ENCODE results near the gene TLCD5.

The TLCD5 gene

DNA sequence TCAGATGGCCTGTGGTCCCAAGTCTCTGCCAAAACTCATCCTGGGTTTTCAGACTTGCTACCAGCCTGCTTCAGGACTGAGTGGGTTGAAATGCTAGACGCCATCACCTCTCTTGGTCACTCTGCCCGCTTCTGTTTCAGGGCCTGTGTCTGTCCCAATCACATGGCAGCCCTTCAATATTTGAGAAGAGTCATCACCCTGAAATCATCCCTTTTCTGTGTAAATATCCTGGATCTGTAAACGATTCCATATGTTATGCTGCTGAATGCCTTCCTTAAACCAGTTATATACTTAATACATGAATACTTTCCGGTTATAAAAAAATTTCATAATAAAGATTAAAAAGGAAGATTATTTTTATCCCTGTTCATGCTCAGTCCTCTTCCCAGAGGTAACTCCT, 39.8 kb upstream of the TLCD5 start:
- no peak overlapping the region for H3K27ac ChIP-seq
- TF ChIP-seq, protein P1, sequence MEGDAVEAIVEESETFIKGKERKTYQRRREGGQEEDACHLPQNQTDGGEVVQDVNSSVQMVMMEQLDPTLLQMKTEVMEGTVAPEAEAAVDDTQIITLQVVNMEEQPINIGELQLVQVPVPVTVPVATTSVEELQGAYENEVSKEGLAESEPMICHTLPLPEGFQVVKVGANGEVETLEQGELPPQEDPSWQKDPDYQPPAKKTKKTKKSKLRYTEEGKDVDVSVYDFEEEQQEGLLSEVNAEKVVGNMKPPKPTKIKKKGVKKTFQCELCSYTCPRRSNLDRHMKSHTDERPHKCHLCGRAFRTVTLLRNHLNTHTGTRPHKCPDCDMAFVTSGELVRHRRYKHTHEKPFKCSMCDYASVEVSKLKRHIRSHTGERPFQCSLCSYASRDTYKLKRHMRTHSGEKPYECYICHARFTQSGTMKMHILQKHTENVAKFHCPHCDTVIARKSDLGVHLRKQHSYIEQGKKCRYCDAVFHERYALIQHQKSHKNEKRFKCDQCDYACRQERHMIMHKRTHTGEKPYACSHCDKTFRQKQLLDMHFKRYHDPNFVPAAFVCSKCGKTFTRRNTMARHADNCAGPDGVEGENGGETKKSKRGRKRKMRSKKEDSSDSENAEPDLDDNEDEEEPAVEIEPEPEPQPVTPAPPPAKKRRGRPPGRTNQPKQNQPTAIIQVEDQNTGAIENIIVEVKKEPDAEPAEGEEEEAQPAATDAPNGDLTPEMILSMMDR (conservative IDR thresholded peaks at IDR 0.05; ENCODE audit: low read depth): no peak
- ChIA-PET POLR2A (ENCODE audit: low non-redundant PET) (no interaction called here), CTCF (no interaction called here)
- DNase-seq (ENCODE audit: low spot score): no peak

DNA sequence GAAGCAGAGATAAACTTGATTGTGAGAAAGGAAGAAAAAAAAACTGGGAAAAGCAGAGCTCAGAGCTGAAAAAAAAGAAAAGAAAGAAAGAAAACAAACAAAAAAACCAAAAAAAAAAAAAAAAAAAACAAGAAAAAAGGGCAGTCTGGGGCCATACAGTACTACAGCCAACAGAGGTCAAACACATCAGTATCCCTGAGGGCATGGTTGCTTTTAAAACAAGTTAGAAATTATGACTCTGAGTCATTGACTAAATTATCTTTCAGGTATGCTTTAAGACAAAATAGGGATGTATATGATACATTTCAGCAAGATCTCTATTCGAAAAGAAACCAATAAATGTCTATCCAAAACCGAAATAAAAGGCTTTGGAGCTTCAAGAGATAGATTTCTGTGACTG, 37.1 kb upstream of the TLCD5 start:
- POLR2A ChIA-PET (ENCODE audit: low non-redundant PET): no interaction called here
- DNase-seq (ENCODE audit: low spot score): no peak

DNA sequence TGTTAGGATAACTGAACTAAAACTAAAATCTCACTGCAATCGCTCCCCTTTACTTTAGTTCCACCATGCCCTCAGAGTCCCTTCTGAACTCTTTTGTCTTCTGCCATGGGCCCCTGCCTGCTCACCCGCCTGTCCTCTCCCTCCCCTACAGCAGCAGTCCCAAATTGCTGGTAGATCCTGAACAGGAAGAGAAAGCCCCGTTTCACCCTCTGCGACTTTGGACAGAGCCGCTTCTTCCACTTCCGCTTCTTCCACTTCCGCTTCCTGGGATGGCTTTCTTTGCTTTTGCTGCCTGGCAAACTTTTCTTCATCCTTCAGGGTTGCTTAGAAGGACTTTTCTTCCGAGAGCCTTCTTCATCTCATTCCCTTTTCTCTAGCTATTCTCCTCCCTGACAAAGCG, 35.7 kb upstream of the TLCD5 start:
- DNase-seq (ENCODE audit: low spot score): no peak
- ChIA-PET POLR2A (ENCODE audit: low non-redundant PET) (no interaction called here), CTCF (interaction anchor here (0.9 to 1.1 kb wide), 2 partner anchors 11 to 54 kb away, joined by 3 to 4 read pairs; no protein-coding TSS in a partner anchor)
- TF ChIP-seq, protein P1 (conservative IDR thresholded peaks at IDR 0.05; ENCODE audit: low read depth): no peak
- H3K27ac ChIP-seq: no peak overlapping the region

More for the DNA sequence above, 37.1 kb upstream of the TLCD5 start:
- CTCF ChIA-PET: interaction anchor here (0.6 to 1.1 kb wide), 2 partner anchors 12 to 51 kb away, joined by 3 to 4 read pairs; no protein-coding TSS in a partner anchor
- no peak overlapping the region for H3K27ac ChIP-seq
- TF ChIP-seq, protein P1 (conservative IDR thresholded peaks at IDR 0.05; ENCODE audit: low read depth): no peak

DNA sequence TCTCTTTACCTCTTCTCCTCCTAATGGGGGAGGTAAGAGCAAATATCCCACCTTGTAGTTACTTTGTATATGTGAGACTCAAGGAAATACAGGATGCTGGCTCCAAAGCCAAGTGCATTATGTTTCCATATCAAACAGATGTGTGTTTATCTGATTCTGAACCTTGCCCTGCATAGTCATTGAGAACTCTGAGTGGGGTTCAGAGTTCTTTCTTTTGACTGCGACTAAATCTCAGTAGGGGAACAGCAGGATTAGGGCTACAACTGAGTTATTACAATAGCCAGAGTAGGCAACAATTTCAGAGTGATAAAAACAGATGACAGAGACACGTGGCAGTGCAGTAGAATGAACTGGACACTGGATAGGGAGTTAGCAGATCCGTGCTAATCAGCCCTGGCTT, 34.1 kb upstream of the TLCD5 start:
- H3K27ac ChIP-seq: no peak overlapping the region
- ChIA-PET CTCF (no interaction called here), POLR2A (ENCODE audit: low non-redundant PET) (no interaction called here)
- TF ChIP-seq, protein P1 (conservative IDR thresholded peaks at IDR 0.05; ENCODE audit: low read depth): no peak
- no peak for DNase-seq (ENCODE audit: low spot score)

DNA sequence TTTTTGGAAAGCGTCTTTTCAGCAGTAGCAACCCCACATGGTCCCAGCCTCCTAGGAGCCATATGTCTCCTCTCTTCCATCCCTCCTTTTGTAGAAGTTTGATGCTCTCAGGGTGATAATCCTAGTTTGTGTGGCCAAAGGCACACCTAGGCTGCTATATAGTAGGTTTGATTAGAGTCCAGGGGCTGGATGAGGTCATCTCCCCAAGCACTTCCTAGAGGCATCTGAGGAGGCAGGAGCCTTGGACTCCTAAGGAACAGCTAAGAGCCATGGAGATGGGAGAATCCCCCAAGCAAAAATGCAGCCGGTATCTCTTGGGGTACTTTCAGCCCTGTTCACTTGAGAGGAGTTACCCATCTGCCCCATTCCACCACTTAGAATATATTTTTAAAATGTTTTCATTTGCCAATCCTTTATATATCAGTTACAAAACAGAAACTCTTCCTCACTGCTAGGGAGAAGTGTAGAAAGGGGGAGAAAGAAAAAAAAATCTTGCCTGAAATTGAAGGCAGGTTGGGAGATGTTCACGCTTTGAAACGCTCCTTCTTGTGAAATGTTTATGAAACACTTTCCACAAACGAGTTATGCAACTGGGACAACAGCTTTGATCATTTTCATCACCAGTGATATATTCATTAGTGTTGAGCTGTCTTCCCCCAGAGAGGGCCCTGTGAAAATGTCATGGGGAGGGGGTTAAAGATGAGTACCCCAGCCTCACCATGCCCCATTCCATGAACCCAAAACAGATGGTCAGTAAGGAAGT, 31.9 kb upstream of the TLCD5 start:
- ChIA-PET CTCF (interaction anchor here (0.6 kb wide), 1 partner anchor 341 kb away, joined by 3 read pairs; no protein-coding TSS in a partner anchor), POLR2A (ENCODE audit: low non-redundant PET) (no interaction called here)
- H3K27ac ChIP-seq: no peak overlapping the region
- TF ChIP-seq, protein P1 (conservative IDR thresholded peaks at IDR 0.05; ENCODE audit: low read depth): no peak
- DNase-seq (ENCODE audit: low spot score): no peak

DNA sequence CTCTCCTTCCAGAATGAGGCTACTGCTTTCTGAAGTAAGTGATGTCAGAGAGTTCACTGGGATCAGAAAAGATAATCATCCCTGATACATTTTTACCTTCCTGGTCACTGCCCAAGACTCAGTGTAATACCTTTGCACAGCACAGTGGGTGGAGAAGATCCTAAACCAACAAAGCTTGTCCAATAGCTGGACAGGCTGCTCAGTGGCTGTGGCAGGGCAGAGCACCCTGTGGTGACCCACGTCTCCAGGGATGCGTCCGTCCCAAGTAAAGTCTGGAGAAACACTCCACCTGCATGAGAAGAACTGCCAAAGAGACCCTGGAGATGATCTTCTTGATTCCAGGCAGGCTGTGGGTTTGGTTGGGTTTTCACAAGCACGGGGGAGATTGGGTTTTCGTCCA, 31.0 kb upstream of the TLCD5 start:
- TF ChIP-seq, protein P1 (conservative IDR thresholded peaks at IDR 0.05; ENCODE audit: low read depth): no peak
- CTCF ChIA-PET: no interaction called here
- H3K27ac ChIP-seq: no peak overlapping the region
- no peak for DNase-seq (ENCODE audit: low spot score)
- POLR2A ChIA-PET (ENCODE audit: low non-redundant PET): no interaction called here

All from RWPE1 (cell line).